ENCODE data around the gene SEL1L2. TPM values are rescaled to one million over a fixed set of nuclear protein-coding genes. Genes with fewer than 3 reads are reported as not detected.

Gene SEL1L2
- total RNA-seq, 2 experiments from 2014 or later = not detected

- TF ChIP-seq, protein P1, sequence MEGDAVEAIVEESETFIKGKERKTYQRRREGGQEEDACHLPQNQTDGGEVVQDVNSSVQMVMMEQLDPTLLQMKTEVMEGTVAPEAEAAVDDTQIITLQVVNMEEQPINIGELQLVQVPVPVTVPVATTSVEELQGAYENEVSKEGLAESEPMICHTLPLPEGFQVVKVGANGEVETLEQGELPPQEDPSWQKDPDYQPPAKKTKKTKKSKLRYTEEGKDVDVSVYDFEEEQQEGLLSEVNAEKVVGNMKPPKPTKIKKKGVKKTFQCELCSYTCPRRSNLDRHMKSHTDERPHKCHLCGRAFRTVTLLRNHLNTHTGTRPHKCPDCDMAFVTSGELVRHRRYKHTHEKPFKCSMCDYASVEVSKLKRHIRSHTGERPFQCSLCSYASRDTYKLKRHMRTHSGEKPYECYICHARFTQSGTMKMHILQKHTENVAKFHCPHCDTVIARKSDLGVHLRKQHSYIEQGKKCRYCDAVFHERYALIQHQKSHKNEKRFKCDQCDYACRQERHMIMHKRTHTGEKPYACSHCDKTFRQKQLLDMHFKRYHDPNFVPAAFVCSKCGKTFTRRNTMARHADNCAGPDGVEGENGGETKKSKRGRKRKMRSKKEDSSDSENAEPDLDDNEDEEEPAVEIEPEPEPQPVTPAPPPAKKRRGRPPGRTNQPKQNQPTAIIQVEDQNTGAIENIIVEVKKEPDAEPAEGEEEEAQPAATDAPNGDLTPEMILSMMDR (IDR thresholded peaks at IDR 0.05) = no peak
- POLR2A ChIA-PET = interaction anchor here (1.0 kb wide), 1 partner anchor 11 kb away, joined by 3 read pairs; no protein-coding TSS in a partner anchor
- H3K36me3 Mint-ChIP-seq (ENCODE audit: low read depth) = peaks cover 15% of the 10 kb centered on the region
Observed at GRCh38 chr20:13809373-13809772, 181.0 kb downstream of the SEL1L2 start.

GRCh38 chr20:13800728-13801134 is 189.7 kb downstream of the SEL1L2 start:
- intact Hi-C loops (cut with micrococcal nuclease) = no loop called here
- Mint-ChIP-seq H3K36me3 (ENCODE audit: low read depth) (peaks cover 37% of the 10 kb centered on the region), H3K27ac (peak overlapping the region; percentile 25), H3K4me3 (no peak overlapping the region), H3K27me3 (no peaks in the 10 kb centered on the region), H3K4me1 (ENCODE audit: low read depth) (no peaks in the 10 kb centered on the region), H3K9me3 (no peaks in the 10 kb centered on the region)
- DNase-seq (no peak), ATAC-seq (no peak)
- ChIA-PET CTCF (interaction anchor here (0.8 kb wide), 2 partner anchors 19 to 35 kb away, joined by 3 read pairs; no protein-coding TSS in a partner anchor), POLR2A (no interaction called here)
- TF ChIP-seq, protein P1 (IDR thresholded peaks at IDR 0.05) = no peak

More at GRCh38 chr20:13809373-13809772, 181.0 kb downstream of the SEL1L2 start:
- ATAC-seq = no peak
- Mint-ChIP-seq H3K4me3 (no peak overlapping the region), H3K27ac (no peak overlapping the region), H3K4me1 (ENCODE audit: low read depth) (peaks cover 8% of the 10 kb centered on the region), H3K27me3 (no peaks in the 10 kb centered on the region), H3K9me3 (no peaks in the 10 kb centered on the region)
- DNase-seq = no peak
- intact Hi-C loops (cut with micrococcal nuclease) = no loop called here
- CTCF ChIA-PET = interaction anchor here (2.6 kb wide), 1 partner anchor 11 kb away, joined by 10 read pairs; no protein-coding TSS in a partner anchor

- Mint-ChIP-seq H3K4me1 (ENCODE audit: low read depth) (no peaks in the 10 kb centered on the region), H3K9me3 (no peaks in the 10 kb centered on the region), H3K27me3 (no peaks in the 10 kb centered on the region), H3K4me3 (no peak overlapping the region), H3K36me3 (ENCODE audit: low read depth) (peaks cover 39% of the 10 kb centered on the region), H3K27ac (peak overlapping the region; percentile 53)
- intact Hi-C loops (cut with micrococcal nuclease) = no loop called here
- no peak for ATAC-seq
- DNase-seq = no peak
- TF ChIP-seq, protein P1 (IDR thresholded peaks at IDR 0.05) = no peak
- CTCF ChIA-PET = interaction anchor here (0.8 to 1.7 kb wide), 4 partner anchors 11 to 34 kb away, joined by 3 to 4 read pairs (median 4); no protein-coding TSS in a partner anchor
- POLR2A ChIA-PET = no interaction called here
Observed at GRCh38 chr20:13799974-13800373, 190.4 kb downstream of the SEL1L2 start.

Other genes starting within 250 kb of the SEL1L2 start
- gene ESF1, start 205.7 kb downstream of the SEL1L2 start, total RNA-seq = 10 to 100 TPM; 19.9 to 20.4 TPM
- gene NDUFAF5, start 205.6 kb downstream of the SEL1L2 start, total RNA-seq = 10 to 100 TPM; 25.9 to 28.4 TPM
- not detected for gene MACROD2, start 4.9 kb upstream of the SEL1L2 start, total RNA-seq

Measured in activated CD8-positive, alpha-beta T cell treated with anti-CD3 and anti-CD28 coated beads for 36 hours (primary cell).